Smooth muscle cell (in vitro differentiated cells): ENCODE results near the gene LKAAEAR1. TPM values are rescaled to one million over a fixed set of nuclear protein-coding genes. Genes with fewer than 3 reads are reported as not detected.

ENCODE experiments used
- DNase-seq: peaks from one replicate; lab custom pipeline; 2025; ENCODE audit not compliant: unreplicated experiment; lab: John Stamatoyannopoulos, UW
- H2AFZ ChIP-seq: fragments of 200-600 bp; sonication (generic); 2 replicates; pipeline ENCODE4 v1.6.0; 2016; ENCODE audit warnings: antibody characterized with exemption, low read depth, mild to moderate bottlenecking
- H3F3A ChIP-seq: fragments of 200-600 bp; sonication (generic); 2 replicates; pipeline ENCODE4 v1.6.0; 2017; ENCODE audit warnings: antibody characterized with exemption, low read depth
- H3K27ac ChIP-seq: fragments of 200-600 bp; sonication (generic); 2 replicates; pipeline ENCODE4 v1.5.1; 2016; ENCODE audit warnings: low read depth, mild to moderate bottlenecking
- H3K27me3 ChIP-seq: fragments of 200-600 bp; sonication (generic); 2 replicates; pipeline ENCODE4 v1.6.1; 2016; ENCODE audit warnings: low read depth, mild to moderate bottlenecking
- H3K36me3 ChIP-seq: fragments of 200-600 bp; sonication (generic); 2 replicates; pipeline ENCODE4 v1.5.1; 2016; ENCODE audit warnings: low read depth
- H3K4me1 ChIP-seq: fragments of 200-600 bp; sonication (generic); 2 replicates; pipeline ENCODE4 v1.5.1; 2016; ENCODE audit warnings: low read depth
- H3K4me2 ChIP-seq: fragments of 200-600 bp; sonication (generic); 2 replicates; pipeline ENCODE4 v1.6.0; 2016; ENCODE audit warnings: mild to moderate bottlenecking
- H3K4me3 ChIP-seq: fragments of 200-600 bp; sonication (generic); 2 replicates; pipeline ENCODE4 v1.5.1; 2016; ENCODE audit warnings: mild to moderate bottlenecking
- H3K79me2 ChIP-seq: fragments of 200-600 bp; sonication (generic); 2 replicates; pipeline ENCODE4 v1.6.0; 2016; ENCODE audit warnings: low read depth, mild to moderate bottlenecking
- H3K9ac ChIP-seq: fragments of 200-600 bp; sonication (generic); 2 replicates; pipeline ENCODE4 v1.6.0; 2016; ENCODE audit warnings: low read depth
- H3K9me3 ChIP-seq: fragments of 200-600 bp; sonication (generic); replicated peaks from 2 replicates; pipeline ENCODE4 v1.5.1; 2016; ENCODE audit warnings: low read depth
- H4K20me1 ChIP-seq: fragments of 200-600 bp; sonication (generic); 2 replicates; pipeline ENCODE4 v1.6.0; 2016; ENCODE audit warnings: low read depth
- CTCF ChIP-seq: fragments of 200-600 bp; sonication (generic); IDR thresholded peaks from 2 replicates; pipeline ENCODE4 v1.5.1; 2017; ENCODE audit warnings: borderline replicate concordance, mild to moderate bottlenecking, antibody characterized with exemption; ENCODE audit not compliant: insufficient read depth, poor library complexity, severe bottlenecking
- WGBS: methylation state at CpG from one replicate; pipeline ENCODE4 v1.1.7; 2016; ENCODE audit warnings: low lambda C conversion rate; 5-methylcytosine and 5-hydroxymethylcytosine counted together
- polyA plus RNA-seq: library from polyadenylated mRNA; unstranded; fragments of >200 nt; fragmentation: Nextera tagmentation; extraction: Ambion mirVana; gene quantifications from 2 replicates; pipeline ENCODE4 v1.2.1, GENCODE V29; 2016
- total RNA-seq: library from RNA; depleted of rRNA; stranded (reverse); fragments of >200 nt; gene quantifications from 2 replicates; pipeline ENCODE4 v1.2.3, GENCODE V29; 2014

LKAAEAR1 gene
- total and polyA plus RNA-seq, 2 experiments from 2014 or later = 0.79 TPM; not detected in 1

GRCh38 chr20:64110411-64111068 is 26.3 kb upstream of the LKAAEAR1 start:
- Histone ChIP-seq H3K36me3 (no peaks in the 10 kb centered on the region), H2AFZ (no peak overlapping the region)
- WGBS = 96% methylated on average over 10 of the region's 10 CpGs

GRCh38 chr20:64109831-64110391 is 25.7 kb upstream of the LKAAEAR1 start:
- no peak for TF ChIP-seq CTCF
- 82% methylated on average over 14 of the region's 16 CpGs for WGBS
- no peak overlapping the region for H3K4me2 ChIP-seq

More at GRCh38 chr20:64110411-64111068, 26.3 kb upstream of the LKAAEAR1 start:
- H3K4me3 ChIP-seq = no peak overlapping the region
- H3K9me3 ChIP-seq = no peaks in the 10 kb centered on the region
- no peak overlapping the region for H3K27ac ChIP-seq
- no peak for DNase-seq
- no peaks in the 10 kb centered on the region for H3K27me3 ChIP-seq
- H3K79me2 ChIP-seq = no peaks in the 10 kb centered on the region
- no peaks in the 10 kb centered on the region for H3K4me1 ChIP-seq
- TF ChIP-seq CTCF = no peak
- no peaks in the 10 kb centered on the region for H3F3A ChIP-seq
- H4K20me1 ChIP-seq = no peaks in the 10 kb centered on the region
- H3K4me2 ChIP-seq = no peak overlapping the region
- no peak overlapping the region for H3K9ac ChIP-seq

GRCh38 chr20:64108731-64109681 is 24.8 kb upstream of the LKAAEAR1 start:
- WGBS = 91% methylated on average over 23 of the region's 26 CpGs

More at GRCh38 chr20:64109831-64110391, 25.7 kb upstream of the LKAAEAR1 start:
- Histone ChIP-seq H3K27ac (no peak overlapping the region), H3K9ac (no peak overlapping the region), H2AFZ (no peak overlapping the region), H3F3A (no peaks in the 10 kb centered on the region), H3K79me2 (no peaks in the 10 kb centered on the region), H3K4me1 (no peaks in the 10 kb centered on the region), H3K9me3 (no peaks in the 10 kb centered on the region), H4K20me1 (no peaks in the 10 kb centered on the region), H3K4me3 (no peak overlapping the region), H3K27me3 (no peaks in the 10 kb centered on the region), H3K36me3 (no peaks in the 10 kb centered on the region)
- no peak for DNase-seq

More at GRCh38 chr20:64108731-64109681, 24.8 kb upstream of the LKAAEAR1 start:
- no peaks in the 10 kb centered on the region for H3K4me1 ChIP-seq
- H3K4me3 ChIP-seq = no peak overlapping the region
- H3K79me2 ChIP-seq = no peaks in the 10 kb centered on the region
- H3K4me2 ChIP-seq = no peak overlapping the region
- H2AFZ ChIP-seq = no peak overlapping the region
- H3K27ac ChIP-seq = no peak overlapping the region
- H4K20me1 ChIP-seq = no peaks in the 10 kb centered on the region
- no peaks in the 10 kb centered on the region for H3K27me3 ChIP-seq
- H3K9me3 ChIP-seq = no peaks in the 10 kb centered on the region
- no peaks in the 10 kb centered on the region for H3K36me3 ChIP-seq
- no peak overlapping the region for H3K9ac ChIP-seq
- H3F3A ChIP-seq = no peaks in the 10 kb centered on the region
- DNase-seq = no peak
- no peak for TF ChIP-seq CTCF
